WTC11 (cell line): ENCODE measurements around the gene TAF4. TPM values are rescaled to one million over a fixed set of nuclear protein-coding genes. Genes with fewer than 3 reads are reported as not detected.

Experiments
- ATAC-seq: fragments of 200-7000 bp; cut with Tn5 transposase; 2 replicates; pipeline ENCODE4 v1.10.0; 2021; ENCODE audit warnings: mild to moderate bottlenecking, moderate library complexity
- CTCF ChIA-PET: fragments of 300-600 bp; sonication (Branson Sonifier 250); formaldehyde crosslinking; loops from one replicate; lab custom pipeline; 2021; ENCODE audit warnings: antibody characterized with exemption; lab: Charles Lee
- POLR2A ChIA-PET: fragments of 350-600 bp; sonication (Branson Sonifier 250); formaldehyde crosslinking; loops from one replicate; lab custom pipeline; 2021; ENCODE audit warnings: antibody characterized with exemption; lab: Charles Lee
- DNase-seq: peaks from one replicate; pipeline ENCODE4 v3.0.0; 2021; ENCODE audit warnings: low spot score
- H3K27ac Mint-ChIP-seq: 2 replicates; pipeline ENCODE4 v1.8.0; 2021; ENCODE audit warnings: mixed read lengths
- H3K27me3 Mint-ChIP-seq: 2 replicates; pipeline ENCODE4 v1.8.0; 2021; ENCODE audit warnings: low read depth, mild to moderate bottlenecking, moderate library complexity, mixed read lengths
- H3K36me3 Mint-ChIP-seq: 2 replicates; pipeline ENCODE4 v1.8.0; 2021; ENCODE audit warnings: mixed read lengths
- H3K4me1 Mint-ChIP-seq: 2 replicates; pipeline ENCODE4 v1.8.0; 2022; ENCODE audit warnings: mixed read lengths
- H3K4me3 Mint-ChIP-seq: 2 replicates; pipeline ENCODE4 v1.8.0; 2021; ENCODE audit warnings: mild to moderate bottlenecking, moderate library complexity, mixed read lengths
- H3K9me3 Mint-ChIP-seq: 2 replicates; pipeline ENCODE4 v1.8.0; 2021; ENCODE audit warnings: mixed read lengths
- E2F4 ChIP-seq: sonication (generic); formaldehyde crosslinking; IDR thresholded peaks from 2 replicates; pipeline ENCODE4 v1.8.1; 2022; ENCODE audit warnings: low read depth, mild to moderate bottlenecking, moderate library complexity, missing genetic modification reagents, borderline replicate concordance
- ELF4 ChIP-seq: sonication (generic); formaldehyde crosslinking; IDR thresholded peaks from 2 replicates; pipeline ENCODE4 v1.8.1; 2022; ENCODE audit warnings: low read depth, mild to moderate bottlenecking, moderate library complexity, missing genetic modification reagents
- EMX1 ChIP-seq: fragments of 250-450 bp; sonication (Bioruptor Pico); IDR thresholded peaks from 2 replicates; pipeline ENCODE4 v1.8.0; 2021; ENCODE audit warnings: mild to moderate bottlenecking
- HMGXB4 ChIP-seq: sonication (generic); formaldehyde crosslinking; IDR thresholded peaks from 2 replicates; pipeline ENCODE4 v1.8.1; 2023; ENCODE audit warnings: mild to moderate bottlenecking, moderate library complexity, missing genetic modification reagents
- MXD4 ChIP-seq: fragments of 250-450 bp; sonication (Bioruptor Pico); IDR thresholded peaks from 2 replicates; pipeline ENCODE4 v1.8.0; 2021; ENCODE audit warnings: mild to moderate bottlenecking, moderate library complexity, borderline replicate concordance
- NFE2L1 ChIP-seq: sonication (generic); formaldehyde crosslinking; IDR thresholded peaks from 2 replicates; pipeline ENCODE4 v1.8.1; 2023; ENCODE audit warnings: missing genetic modification reagents
- PRDM15 ChIP-seq: sonication (generic); formaldehyde crosslinking; IDR thresholded peaks from 2 replicates; pipeline ENCODE4 v1.8.0; 2022; ENCODE audit warnings: missing genetic modification reagents
- PRRX2 ChIP-seq: fragments of 250-450 bp; sonication (Bioruptor Pico); IDR thresholded peaks from 2 replicates; pipeline ENCODE4 v1.8.0; 2021; ENCODE audit warnings: mild to moderate bottlenecking
- RORB ChIP-seq: fragments of 250-450 bp; sonication (Bioruptor Pico); IDR thresholded peaks from 2 replicates; pipeline ENCODE4 v1.9.0; 2021; ENCODE audit warnings: mild to moderate bottlenecking
- SP1 ChIP-seq: sonication (generic); formaldehyde crosslinking; conservative IDR thresholded peaks from 2 replicates; pipeline ENCODE4 v1.8.1; 2022; ENCODE audit warnings: missing genetic modification reagents
- ZBTB43 ChIP-seq: sonication (generic); formaldehyde crosslinking; IDR thresholded peaks from 2 replicates; pipeline ENCODE4 v1.8.1; 2023; ENCODE audit warnings: mild to moderate bottlenecking, missing genetic modification reagents
- ZNF121 ChIP-seq: sonication (generic); formaldehyde crosslinking; IDR thresholded peaks from 2 replicates; pipeline ENCODE4 v1.8.0; 2023; ENCODE audit warnings: missing genetic modification reagents
- ZNF532 ChIP-seq: fragments of 250-450 bp; sonication (Bioruptor Pico); IDR thresholded peaks from 2 replicates; pipeline ENCODE4 v1.9.0; 2021; ENCODE audit warnings: mild to moderate bottlenecking, borderline replicate concordance
- total RNA-seq: library from RNA; stranded (reverse); gene quantifications from 3 replicates; pipeline ENCODE4 v1.2.3, GENCODE V29; 2021

TAF4 gene
- total RNA-seq, 1 experiment from 2014 or later = 34.4 TPM

DNA sequence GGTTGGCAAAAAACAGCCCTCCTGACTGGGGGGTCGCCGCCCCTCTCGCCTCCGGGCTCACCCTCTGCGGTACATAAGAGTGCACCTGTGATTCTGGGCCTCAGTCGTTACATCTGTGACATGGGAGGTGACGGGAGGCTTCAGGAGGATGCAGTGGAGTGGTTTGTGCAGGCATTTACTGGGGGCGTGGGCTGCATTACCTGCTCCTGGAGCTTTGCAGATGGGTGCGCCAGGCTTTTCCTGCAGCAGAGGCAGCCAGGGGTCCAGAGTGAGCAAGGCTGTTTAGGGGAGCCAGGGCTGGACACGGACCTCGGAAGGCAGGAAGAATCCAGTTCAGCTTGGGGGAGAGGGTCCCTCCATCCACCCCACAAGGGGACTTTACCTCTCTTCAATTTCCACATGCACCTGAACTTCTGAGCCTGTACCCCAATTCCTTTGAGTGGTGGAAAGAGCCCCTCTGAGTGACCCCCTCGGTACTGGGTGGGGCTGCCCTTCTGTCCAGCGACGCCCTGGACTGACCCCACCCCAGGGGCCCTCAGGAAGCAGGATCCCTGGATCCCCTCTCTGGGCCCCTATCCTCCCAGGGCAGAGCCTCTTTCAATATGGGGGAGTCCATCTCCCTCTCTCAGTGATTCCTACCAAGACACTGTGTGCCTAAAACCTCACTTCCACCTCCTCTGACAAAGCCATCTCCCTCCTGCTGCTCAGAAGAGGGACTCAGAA is 134.0 kb downstream of the TAF4 start:
- CTCF ChIA-PET = interaction anchor here (1.0 kb wide), 1 partner anchor 35 kb away, joined by 3 read pairs; no protein-coding TSS in a partner anchor
- H3K27me3 Mint-ChIP-seq = no peaks in the 10 kb centered on the region
- H3K4me1 Mint-ChIP-seq = peaks cover 8% of the 10 kb centered on the region

More for the DNA sequence above, 134.0 kb downstream of the TAF4 start:
- Mint-ChIP-seq H3K36me3 (0 out of 2 replicates have a peak, but pooled peaks cover 2% of the 10 kb centered on the region), H3K9me3 (peaks cover 4% of the 10 kb centered on the region), H3K4me3 (no peak overlapping the region), H3K27ac (no peak overlapping the region)
- POLR2A ChIA-PET = no interaction called here
- no peak for TF ChIP-seq ZBTB43 (CRISPR knock-in tag)
- TF ChIP-seq PRDM15 (CRISPR knock-in tag) = no peak
- TF ChIP-seq HMGXB4 (CRISPR knock-in tag) = no peak
- no peak for TF ChIP-seq NFE2L1 (CRISPR knock-in tag)
- TF ChIP-seq MXD4 (CRISPR knock-in tag) = no peak
- TF ChIP-seq PRRX2 (CRISPR knock-in tag) = no peak
- no peak for TF ChIP-seq ELF4 (CRISPR knock-in tag)
- TF ChIP-seq ZNF121 = no peak
- TF ChIP-seq SP1 (CRISPR knock-in tag) = no peak
- no peak for TF ChIP-seq RORB (CRISPR knock-in tag)
- no peak for TF ChIP-seq E2F4 (CRISPR knock-in tag)
- no peak for TF ChIP-seq ZNF532 (CRISPR knock-in tag)
- no peak for TF ChIP-seq EMX1 (CRISPR knock-in tag)
- ATAC-seq (no peak), DNase-seq (no peak)
